Colon (tissue), 2 donors: Measurements from ENCODE around the gene WDR53.
"Not testable (repeated sequence)": the region's sequence is repeated elsewhere in the genome, so short reads cannot be mapped to it uniquely, and the experiment has no call there.

Experiments used
- FAIRE-seq: peaks from 2 replicates; lab custom pipeline; 2012; peaks lifted over from hg19 to GRCh38; lab: Jason Lieb, UNC
- donor health status: control.
- donor health status: control.

Gene WDR53

GRCh38 chr3:196558476-196558875 lies 9.9 kb downstream of the WDR53 start:
- no peak for FAIRE-seq

DNA sequence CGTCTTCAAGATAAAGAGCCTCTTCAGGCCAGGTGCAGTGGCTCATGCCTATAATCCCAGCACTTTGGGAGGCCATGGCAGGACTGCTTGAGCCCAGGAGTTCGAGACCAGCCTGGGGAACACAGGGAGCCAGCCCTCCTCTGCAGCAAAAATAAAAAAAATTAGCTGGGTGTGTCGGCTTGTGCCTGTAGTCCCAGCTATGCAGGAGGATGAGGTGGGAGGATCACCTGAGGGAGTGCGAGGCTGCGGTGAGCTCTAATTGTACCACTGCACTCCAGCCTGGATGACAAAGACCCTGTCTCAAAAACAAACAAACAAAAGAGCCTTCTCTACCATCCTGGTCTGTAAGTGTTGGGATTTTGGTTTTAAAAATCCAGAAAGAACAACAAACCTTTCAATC lies 11.1 kb downstream of the WDR53 start:
- no peak for FAIRE-seq

- FAIRE-seq, result no peak
Measured at GRCh38 chr3:196555295-196555694, 13.1 kb downstream of the WDR53 start.

DNA sequence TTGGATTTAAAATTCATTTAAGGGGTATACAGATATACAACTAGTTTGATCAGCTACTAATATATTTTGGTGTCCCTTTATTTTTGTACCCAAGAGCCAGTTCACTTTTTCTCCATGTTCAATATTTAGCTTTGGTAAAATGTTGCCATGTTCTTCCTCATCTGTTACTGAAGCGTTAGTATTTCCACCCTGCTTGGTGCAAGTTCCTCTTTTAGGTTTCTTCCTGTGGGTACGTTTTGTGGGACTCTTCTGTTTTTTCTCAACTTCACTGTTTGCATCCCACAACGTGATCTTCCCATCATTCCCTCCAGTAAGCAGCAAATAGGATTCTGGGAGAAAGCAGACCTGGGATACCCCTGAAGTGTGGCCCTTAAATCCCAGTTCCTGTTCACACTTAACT lies 14.1 kb downstream of the WDR53 start:
- no peak for FAIRE-seq

GRCh38 chr3:196553551-196553950 lies 14.8 kb downstream of the WDR53 start:
- FAIRE-seq, result no peak

GRCh38 chr3:196552253-196552652 lies 16.1 kb downstream of the WDR53 start:
- FAIRE-seq, result peak; percentile 87

DNA sequence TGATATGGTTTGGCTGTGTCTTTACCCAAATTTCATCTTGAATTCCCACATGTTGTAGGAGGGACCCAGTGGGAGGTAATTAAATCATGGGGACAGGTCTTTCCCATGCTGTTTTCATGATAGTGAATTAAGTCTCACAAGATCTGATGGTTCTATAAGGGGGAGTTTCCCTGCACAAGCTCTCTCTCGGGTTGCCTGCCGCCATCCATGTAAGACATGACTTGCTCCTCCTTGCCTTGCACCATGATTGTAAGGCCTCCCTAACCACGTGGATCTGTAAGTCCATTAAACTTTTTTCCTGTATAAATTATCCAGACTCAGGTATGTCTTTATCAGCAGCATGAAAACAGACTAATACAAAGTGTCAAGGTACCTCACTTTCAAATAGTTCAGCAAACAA lies 18.2 kb downstream of the WDR53 start:
- FAIRE-seq, result not testable (repeated sequence)

- FAIRE-seq, result not testable (repeated sequence)
Measured at GRCh38 chr3:196549312-196549711, 19.0 kb downstream of the WDR53 start.

- no peak for FAIRE-seq
Measured at GRCh38 chr3:196547067-196547466, 21.3 kb downstream of the WDR53 start.

- no peak for FAIRE-seq
Measured at GRCh38 chr3:196546537-196546936, 21.8 kb downstream of the WDR53 start.

- no peak for FAIRE-seq
Measured at GRCh38 chr3:196544491-196544992, 23.8 kb downstream of the WDR53 start.

GRCh38 chr3:196541684-196542445 lies 26.5 kb downstream of the WDR53 start:
- FAIRE-seq, result no peak

DNA sequence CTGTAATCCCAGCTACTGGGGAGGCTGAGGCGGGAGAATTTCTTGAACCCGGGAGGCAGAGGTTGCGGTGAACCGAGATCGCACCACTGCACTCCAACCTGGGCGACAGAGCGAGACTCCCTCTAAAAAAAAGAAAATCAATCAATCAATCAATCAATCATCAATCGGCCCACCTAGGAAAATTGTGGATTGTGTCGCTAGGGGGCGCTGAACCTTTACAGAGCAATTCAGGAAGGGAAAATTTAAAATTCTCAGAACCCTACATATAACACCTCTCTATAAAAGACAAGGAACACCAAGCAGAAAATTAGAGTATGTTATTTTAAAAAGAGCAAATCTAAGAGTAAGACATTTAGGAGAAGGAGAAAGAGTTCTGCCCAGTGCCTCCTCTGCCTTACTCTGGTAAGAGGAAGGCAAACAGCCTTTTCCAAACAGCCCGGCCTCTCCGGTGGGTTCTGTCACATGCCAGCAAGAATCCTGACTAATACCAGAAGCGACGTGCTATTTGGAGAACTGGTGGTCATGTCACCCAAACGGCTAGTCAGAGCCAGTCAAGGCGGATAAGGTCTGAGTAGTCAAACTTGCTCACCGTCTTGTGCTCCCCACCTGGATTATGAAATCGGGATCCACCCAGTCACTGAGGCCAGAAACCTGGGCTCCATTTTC lies 30.9 kb downstream of the WDR53 start:
- no peak for FAIRE-seq

DNA sequence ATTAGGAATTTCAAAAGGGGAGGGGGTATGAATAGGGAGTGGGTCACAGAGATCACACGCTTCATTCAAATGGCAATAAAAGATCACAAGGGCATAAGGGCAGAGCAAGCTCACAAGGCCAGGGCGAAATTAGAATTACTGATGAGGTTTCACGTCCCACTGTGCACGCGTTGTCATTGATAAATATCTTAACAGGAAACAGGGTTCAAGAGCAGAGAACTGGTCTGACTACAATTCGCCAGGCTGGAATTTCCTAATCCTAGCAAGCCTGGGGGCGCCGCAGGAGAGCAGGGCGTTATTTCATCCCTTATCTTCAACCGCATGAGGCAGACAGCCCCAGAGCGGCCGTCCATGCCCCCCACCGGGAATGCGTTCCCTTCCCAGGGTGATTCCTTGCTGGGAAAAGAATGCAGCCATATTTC lies 35.1 kb downstream of the WDR53 start:
- no peak for FAIRE-seq

- no peak for FAIRE-seq
Measured at GRCh38 chr3:196531418-196531817, 36.9 kb downstream of the WDR53 start.

DNA sequence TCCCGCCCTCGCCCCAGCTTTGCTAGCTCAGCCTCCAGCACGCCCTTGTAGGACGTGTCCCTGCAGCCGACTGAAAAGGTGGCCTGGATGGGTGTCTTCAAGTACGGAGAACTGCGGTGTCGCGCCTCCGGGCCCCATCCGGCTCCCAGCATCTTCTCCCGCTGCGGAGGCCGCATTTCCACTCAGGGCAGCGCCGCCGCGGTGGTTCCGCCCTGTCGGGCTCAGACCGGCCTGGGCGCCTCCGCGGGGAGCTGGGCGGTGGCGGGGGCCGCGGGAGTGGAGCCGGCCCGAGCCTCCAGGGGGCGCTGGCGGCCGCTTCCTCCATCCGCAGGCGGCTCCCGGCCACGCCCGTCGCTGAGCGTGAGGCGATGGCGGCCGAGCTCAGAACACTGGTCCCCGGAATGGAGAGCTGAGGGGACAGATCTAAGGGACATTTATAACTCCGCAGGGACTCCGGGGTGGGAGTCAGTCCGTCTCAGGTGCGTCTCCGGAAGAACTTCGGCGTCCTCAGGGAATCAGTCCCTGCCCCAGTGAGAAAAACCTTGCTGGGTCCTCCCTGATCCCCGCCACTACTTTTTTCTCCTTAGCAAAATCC lies 39.6 kb downstream of the WDR53 start:
- FAIRE-seq, result no peak

DNA sequence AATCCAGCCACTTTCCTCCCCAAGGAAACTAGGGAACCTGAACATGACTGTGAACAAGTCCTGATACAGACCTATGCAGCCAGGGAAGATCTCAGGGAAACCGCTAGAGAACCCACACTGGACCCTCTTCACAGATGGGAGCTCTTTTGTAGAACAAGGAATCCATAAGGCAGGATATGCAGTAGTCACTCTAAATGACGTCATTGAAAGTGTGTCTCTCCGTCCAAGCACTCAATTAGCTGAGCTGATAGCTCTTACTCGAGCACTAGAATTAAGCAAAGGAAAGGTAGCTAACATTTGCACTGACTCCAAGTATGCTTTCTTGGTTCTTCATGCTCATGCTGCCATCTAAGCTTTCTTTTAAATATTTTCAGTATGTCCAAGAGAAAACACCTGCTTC lies 43.2 kb downstream of the WDR53 start:
- no peak for FAIRE-seq

GRCh38 chr3:196524527-196524926 lies 43.8 kb downstream of the WDR53 start:
- FAIRE-seq, result no peak

DNA sequence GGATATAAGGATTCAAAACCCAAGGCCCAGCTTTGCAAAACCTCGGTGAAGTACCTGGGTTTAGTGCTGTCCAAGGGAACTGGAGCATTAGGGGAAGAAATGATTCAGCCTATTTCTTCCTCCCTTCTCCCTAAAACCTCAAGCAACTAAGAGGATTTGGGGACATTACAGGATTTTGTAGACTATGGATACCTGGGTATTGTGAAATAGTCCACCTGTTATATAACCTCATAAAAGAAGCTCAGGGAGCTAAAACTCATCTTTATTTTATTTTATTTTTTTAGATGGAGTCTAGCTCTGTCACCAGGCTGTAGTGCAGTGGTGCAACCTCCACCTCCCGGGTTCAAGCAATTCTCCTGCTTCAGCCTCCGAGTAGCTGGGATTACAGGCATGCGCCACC lies 44.5 kb downstream of the WDR53 start:
- FAIRE-seq, result no peak

DNA sequence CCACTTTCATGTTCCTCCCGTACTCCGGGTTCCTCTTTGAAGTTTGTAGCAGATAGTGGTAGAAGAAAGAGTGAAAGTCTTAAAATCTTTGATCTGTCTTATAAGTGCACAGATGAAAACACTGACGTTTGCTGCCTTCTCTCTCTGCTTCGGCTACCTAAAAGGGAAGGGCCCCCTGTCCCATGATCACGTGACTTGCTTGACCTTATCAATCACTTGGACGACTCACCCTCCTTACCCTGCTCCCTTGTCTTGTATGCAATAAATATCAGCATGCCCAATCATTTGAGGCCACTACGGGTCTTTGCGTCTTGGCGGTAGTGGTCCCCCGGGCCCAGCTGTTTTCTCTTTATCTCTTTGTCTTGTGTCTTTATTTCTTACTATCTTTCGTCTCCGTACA lies 47.1 kb downstream of the WDR53 start:
- not testable (repeated sequence) for FAIRE-seq

GRCh38 chr3:196519718-196520082 lies 48.7 kb downstream of the WDR53 start:
- FAIRE-seq, result no peak

- no peak for FAIRE-seq
Measured at GRCh38 chr3:196518966-196519717, 49.2 kb downstream of the WDR53 start.

DNA sequence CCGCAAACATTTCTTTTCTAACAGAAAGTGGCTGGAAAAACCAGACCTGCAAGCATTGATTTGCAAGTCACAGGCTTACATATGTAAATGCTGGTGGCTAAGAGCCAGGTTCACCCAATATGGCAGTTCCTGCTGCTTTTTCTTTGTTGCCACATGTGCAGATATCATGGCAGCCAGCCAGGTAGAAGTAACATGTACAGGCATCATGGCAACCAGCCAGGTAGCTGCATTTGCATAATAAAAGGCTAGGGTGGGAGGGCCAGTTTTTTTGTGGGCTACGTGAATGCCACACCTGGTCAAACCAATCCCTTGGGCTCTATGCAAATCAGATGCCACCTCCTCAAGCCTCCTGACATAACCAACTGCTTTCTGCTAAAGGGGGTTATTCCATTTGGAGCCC lies 50.4 kb downstream of the WDR53 start:
- no peak for FAIRE-seq
